Kidney epithelial cell (primary cell): ENCODE data around the gene KIRREL3. TPM values are rescaled to one million over a fixed set of nuclear protein-coding genes. Genes with fewer than 3 reads are reported as not detected.

Experiments used
- DNase-seq: peaks from one replicate; pipeline ENCODE4 v3.0.0-alpha.2; 2010; ENCODE audit warnings: low read depth
- H3K27me3 ChIP-seq: 2 replicates; pipeline ENCODE4 v1.6.0; 2011; ENCODE audit warnings: low read length; ENCODE audit not compliant: control insufficient read depth, insufficient read depth
- H3K36me3 ChIP-seq: 2 replicates; pipeline ENCODE4 v1.5.1; 2011; ENCODE audit warnings: low read length; ENCODE audit not compliant: control insufficient read depth, insufficient read depth
- H3K4me3 ChIP-seq: 2 replicates; pipeline ENCODE4 v1.5.1; 2011; ENCODE audit warnings: low read depth, mild to moderate bottlenecking, control low read depth, low read length
- CTCF ChIP-seq: IDR thresholded peaks from 2 replicates; pipeline ENCODE4 v1.5.1; 2011; ENCODE audit warnings: mild to moderate bottlenecking, moderate library complexity, low read length, control low read depth, inconsistent platforms; ENCODE audit not compliant: insufficient read depth, poor library complexity, severe bottlenecking
- total RNA-seq: library from RNA; depleted of rRNA; stranded (reverse); fragments of >200 nt; gene quantifications from 2 replicates; pipeline ENCODE4 v1.2.3, GENCODE V29; 2015

The KIRREL3 gene
- total RNA-seq, 1 donor from 2014 or later: 1.3 TPM

GRCh38 chr11:126862664-126863243 is 137.8 kb downstream of the KIRREL3 start:
- TF ChIP-seq CTCF: peak; percentile 42
- no peak overlapping the region for H3K4me3 ChIP-seq
- H3K36me3 ChIP-seq: no peaks in the 10 kb centered on the region
- DNase-seq: no peak
- H3K27me3 ChIP-seq: no peaks in the 10 kb centered on the region

- DNase-seq: no peak
- H3K36me3 ChIP-seq: no peaks in the 10 kb centered on the region
- H3K4me3 ChIP-seq: no peak overlapping the region
- TF ChIP-seq CTCF: no peak
- no peaks in the 10 kb centered on the region for H3K27me3 ChIP-seq
Measured at GRCh38 chr11:126861796-126862459, 138.6 kb downstream of the KIRREL3 start.

- Histone ChIP-seq H3K36me3 (no peaks in the 10 kb centered on the region), H3K27me3 (no peaks in the 10 kb centered on the region), H3K4me3 (no peak overlapping the region)
- DNase-seq: no peak
- no peak for TF ChIP-seq CTCF
Measured at GRCh38 chr11:126857860-126858808, 142.4 kb downstream of the KIRREL3 start.

- no peaks in the 10 kb centered on the region for H3K36me3 ChIP-seq
- no peak for TF ChIP-seq CTCF
- no peak overlapping the region for H3K4me3 ChIP-seq
- no peak for DNase-seq
- H3K27me3 ChIP-seq: no peaks in the 10 kb centered on the region
Measured at GRCh38 chr11:126855536-126855935, 145.0 kb downstream of the KIRREL3 start.

- no peak for TF ChIP-seq CTCF
- DNase-seq: no peak
- no peaks in the 10 kb centered on the region for H3K27me3 ChIP-seq
- no peak overlapping the region for H3K4me3 ChIP-seq
- no peaks in the 10 kb centered on the region for H3K36me3 ChIP-seq
Measured at GRCh38 chr11:126853732-126854131, 146.8 kb downstream of the KIRREL3 start.
